K562 (cell line): ENCODE measurements around the gene THAP2.

Source experiments
- BRD9 ChIP-seq: fragments of 450-650 bp; IDR thresholded peaks from 2 replicates; pipeline ENCODE4 v1.6.1; 2018; ENCODE audit warnings: low read depth; ENCODE audit not compliant: partially characterized antibody
- CHD2 ChIP-seq: IDR thresholded peaks from 2 replicates; pipeline ENCODE4 v1.6.1; 2011; ENCODE audit warnings: low read depth, low read length
- CTCF ChIP-seq, 3 experiments: IDR thresholded peaks in 2 of 3; conservative IDR thresholded peaks in 1 of 3; 2 replicates each; pipeline ENCODE4 v1.5.1; 2011 to 2012; ENCODE audit warnings: low read length in 3 of 3, mild to moderate bottlenecking in 3 of 3, control low read depth in 2 of 3, improper control_type of control experiment in 1 of 3, inconsistent platforms in 1 of 3, low read depth in 1 of 3, mixed read lengths in 1 of 3, moderate library complexity in 1 of 3; ENCODE audit not compliant: insufficient read depth in 2 of 3
- NR4A1 ChIP-seq, 2 experiments: fragments of 250-450 bp in 1 of 2; fragments of 450-650 bp in 1 of 2; sonication (Bioruptor Pico) in 1 of 2; IDR thresholded peaks; 2 replicates each; pipeline versions ENCODE4 v1.4.0 to v1.6.1; 2016 to 2020; ENCODE audit warnings: mild to moderate bottlenecking in 2 of 2, missing compliant biosample characterization in 1 of 2, missing genetic modification characterization in 1 of 2, moderate library complexity in 1 of 2
- POLR2A ChIP-seq: fragments of 450-650 bp; conservative IDR thresholded peaks from 2 replicates; pipeline ENCODE4 v1.6.1; 2016
- ZNF444 ChIP-seq: fragments of 250-450 bp; sonication (Bioruptor Pico); IDR thresholded peaks from 2 replicates; pipeline ENCODE4 v1.4.0; 2020; ENCODE audit warnings: mild to moderate bottlenecking, moderate library complexity
- ZNF707 ChIP-seq: fragments of 250-450 bp; sonication (Bioruptor Pico); conservative IDR thresholded peaks from 2 replicates; pipeline ENCODE4 v1.8.0; 2022; ENCODE audit warnings: inconsistent platforms, mild to moderate bottlenecking, moderate library complexity

GRCh38 chr12:71656740-71657139, 7.4 kb upstream of the THAP2 start:
- TF ChIP-seq ZNF707 (CRISPR knock-in tag) (no peak), POLR2A (no peak), CTCF (IDR thresholded peaks at IDR 0.05 in 2 of 3, conservative IDR thresholded peaks at IDR 0.05 in 1 of 3; ENCODE audit: insufficient read depth in 2 of 3, low read depth in 1 of 3, low read length in 3 of 3) (no peak), BRD9 (no peak), NR4A1 (CRISPR knock-in tag; IDR thresholded peaks at IDR 0.05) (no peak), NR4A1 (tag; IDR thresholded peaks at IDR 0.05) (no peak), CHD2 (no peak), ZNF444 (CRISPR knock-in tag) (no peak)
